Hepatocyte (in vitro differentiated cells): Measurements from ENCODE around the gene HES4. TPM values are rescaled to one million over a fixed set of nuclear protein-coding genes. Genes with fewer than 3 reads are reported as not detected.
A peak's percentile ranks its signal among the peaks of the same experiment; 100 is the strongest.

Experiments
- DNase-seq: peaks from one replicate; pipeline ENCODE4 v3.0.0-alpha.2; 2016; ENCODE audit warnings: low spot score
- H2AFZ ChIP-seq: fragments of 200-600 bp; sonication (generic); 2 replicates; pipeline ENCODE4 v1.6.0; 2016; ENCODE audit warnings: antibody characterized with exemption, mild to moderate bottlenecking
- H3K27ac ChIP-seq: fragments of 200-600 bp; sonication (generic); 2 replicates; pipeline ENCODE4 v1.5.1; 2016; ENCODE audit warnings: mild to moderate bottlenecking
- H3K27me3 ChIP-seq: fragments of 200-600 bp; sonication (generic); 2 replicates; pipeline ENCODE4 v1.6.1; 2016
- H3K36me3 ChIP-seq: fragments of 200-600 bp; sonication (generic); replicated peaks from 2 replicates; pipeline ENCODE4 v1.5.1; 2016; ENCODE audit warnings: low read depth; ENCODE audit not compliant: insufficient read depth
- H3K4me1 ChIP-seq: fragments of 200-600 bp; sonication (generic); 2 replicates; pipeline ENCODE4 v1.5.1; 2016; ENCODE audit warnings: mild to moderate bottlenecking, moderate library complexity; ENCODE audit not compliant: insufficient read depth
- H3K4me2 ChIP-seq: fragments of 200-600 bp; sonication (generic); 2 replicates; pipeline ENCODE4 v1.6.0; 2016
- H3K4me3 ChIP-seq: fragments of 200-600 bp; sonication (generic); 2 replicates; pipeline ENCODE4 v1.5.1; 2016; ENCODE audit warnings: mild to moderate bottlenecking
- H3K79me2 ChIP-seq: fragments of 200-600 bp; sonication (generic); 2 replicates; pipeline ENCODE4 v1.6.0; 2017; ENCODE audit warnings: mild to moderate bottlenecking
- H3K9me2 ChIP-seq: fragments of 200-600 bp; sonication (generic); replicated peaks from 2 replicates; pipeline ENCODE4 v1.6.0; 2017; ENCODE audit warnings: mild to moderate bottlenecking; ENCODE audit not compliant: insufficient read depth
- H3K9me3 ChIP-seq: fragments of 200-600 bp; sonication (generic); 2 replicates; pipeline ENCODE4 v1.5.1; 2016; ENCODE audit warnings: low read depth, mild to moderate bottlenecking
- H4K20me1 ChIP-seq: fragments of 200-600 bp; sonication (generic); 2 replicates; pipeline ENCODE4 v1.6.0; 2016; ENCODE audit warnings: mild to moderate bottlenecking; ENCODE audit not compliant: insufficient read depth, poor library complexity, severe bottlenecking
- EZH2 ChIP-seq: fragments of 200-600 bp; sonication (generic); IDR thresholded peaks from 2 replicates; pipeline ENCODE4 v1.6.1; 2016; ENCODE audit warnings: antibody characterized with exemption, mild to moderate bottlenecking, borderline replicate concordance
- EZH2phosphoT487 ChIP-seq: fragments of 200-600 bp; sonication (generic); IDR thresholded peaks from one replicate; pipeline ENCODE4 v1.6.1; 2018; ENCODE audit warnings: antibody characterized with exemption, mild to moderate bottlenecking, low read depth, moderate library complexity; ENCODE audit not compliant: unreplicated experiment, severe bottlenecking
- WGBS: methylation state at CpG from one replicate; pipeline ENCODE4 v1.1.6; 2016; ENCODE audit warnings: low lambda C conversion rate; ENCODE audit errors: missing lambda C conversion rate; 5-methylcytosine and 5-hydroxymethylcytosine counted together
- polyA plus RNA-seq: library from polyadenylated mRNA; unstranded; fragments of >200 nt; fragmentation: Nextera tagmentation; extraction: Ambion mirVana; gene quantifications from 2 replicates; pipeline ENCODE4 v1.2.1, GENCODE V29; 2016
- total RNA-seq: library from RNA; depleted of rRNA; stranded (reverse); fragments of >200 nt; gene quantifications from 2 replicates; pipeline ENCODE4 v1.2.3, GENCODE V29; 2014
- TF ChIP-seq, protein P1 (sequence below): fragments of 200-600 bp; sonication (generic); IDR thresholded peaks from 2 replicates; pipeline ENCODE4 v1.5.1; 2016; ENCODE audit warnings: antibody characterized with exemption, mild to moderate bottlenecking; ENCODE audit not compliant: poor library complexity

The HES4 gene
- total and polyA plus RNA-seq, 2 experiments from 2014 or later = 28.7 to 74.5 TPM

GRCh38 chr1:1006305-1007159, 6.6 kb upstream of the HES4 start:
- Histone ChIP-seq H2AFZ (no peak overlapping the region), H4K20me1 (no peaks in the 10 kb centered on the region), H3K36me3 (no peaks in the 10 kb centered on the region), H3K79me2 (peaks cover 10% of the 10 kb centered on the region), H3K4me3 (no peak overlapping the region), H3K27me3 (no peaks in the 10 kb centered on the region), H3K27ac (peak overlapping the region; percentile 97), H3K9me3 (no peaks in the 10 kb centered on the region), H3K9me2 (no peaks in the 10 kb centered on the region), H3K4me1 (peaks cover 26% of the 10 kb centered on the region), H3K4me2 (peak overlapping the region; percentile 57)
- DNase-seq = peak; percentile 89
- no peak for TF ChIP-seq EZH2
- TF ChIP-seq EZH2phosphoT487 = no peak
- TF ChIP-seq, protein P1, sequence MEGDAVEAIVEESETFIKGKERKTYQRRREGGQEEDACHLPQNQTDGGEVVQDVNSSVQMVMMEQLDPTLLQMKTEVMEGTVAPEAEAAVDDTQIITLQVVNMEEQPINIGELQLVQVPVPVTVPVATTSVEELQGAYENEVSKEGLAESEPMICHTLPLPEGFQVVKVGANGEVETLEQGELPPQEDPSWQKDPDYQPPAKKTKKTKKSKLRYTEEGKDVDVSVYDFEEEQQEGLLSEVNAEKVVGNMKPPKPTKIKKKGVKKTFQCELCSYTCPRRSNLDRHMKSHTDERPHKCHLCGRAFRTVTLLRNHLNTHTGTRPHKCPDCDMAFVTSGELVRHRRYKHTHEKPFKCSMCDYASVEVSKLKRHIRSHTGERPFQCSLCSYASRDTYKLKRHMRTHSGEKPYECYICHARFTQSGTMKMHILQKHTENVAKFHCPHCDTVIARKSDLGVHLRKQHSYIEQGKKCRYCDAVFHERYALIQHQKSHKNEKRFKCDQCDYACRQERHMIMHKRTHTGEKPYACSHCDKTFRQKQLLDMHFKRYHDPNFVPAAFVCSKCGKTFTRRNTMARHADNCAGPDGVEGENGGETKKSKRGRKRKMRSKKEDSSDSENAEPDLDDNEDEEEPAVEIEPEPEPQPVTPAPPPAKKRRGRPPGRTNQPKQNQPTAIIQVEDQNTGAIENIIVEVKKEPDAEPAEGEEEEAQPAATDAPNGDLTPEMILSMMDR = no peak
- WGBS = 76% methylated on average over 35 of the region's 37 CpGs

- no peaks in the 10 kb centered on the region for H3K36me3 ChIP-seq
- TF ChIP-seq, protein P1 = no peak
- TF ChIP-seq EZH2phosphoT487 (no peak), EZH2 (no peak)
- H3K4me2 ChIP-seq = peak overlapping the region; percentile 57
- no peaks in the 10 kb centered on the region for H3K9me3 ChIP-seq
- H2AFZ ChIP-seq = no peak overlapping the region
- H3K9me2 ChIP-seq = no peaks in the 10 kb centered on the region
- no peaks in the 10 kb centered on the region for H4K20me1 ChIP-seq
- no peak for DNase-seq
- peaks cover 32% of the 10 kb centered on the region for H3K4me1 ChIP-seq
- no peaks in the 10 kb centered on the region for H3K27me3 ChIP-seq
- WGBS = 77% methylated on average over 17 of the region's 23 CpGs
- peaks cover 16% of the 10 kb centered on the region for H3K79me2 ChIP-seq
- H3K27ac ChIP-seq = peak overlapping the region; percentile 97
- H3K4me3 ChIP-seq = no peak overlapping the region
Measured at GRCh38 chr1:1005774-1006304, 5.9 kb upstream of the HES4 start.

DNA sequence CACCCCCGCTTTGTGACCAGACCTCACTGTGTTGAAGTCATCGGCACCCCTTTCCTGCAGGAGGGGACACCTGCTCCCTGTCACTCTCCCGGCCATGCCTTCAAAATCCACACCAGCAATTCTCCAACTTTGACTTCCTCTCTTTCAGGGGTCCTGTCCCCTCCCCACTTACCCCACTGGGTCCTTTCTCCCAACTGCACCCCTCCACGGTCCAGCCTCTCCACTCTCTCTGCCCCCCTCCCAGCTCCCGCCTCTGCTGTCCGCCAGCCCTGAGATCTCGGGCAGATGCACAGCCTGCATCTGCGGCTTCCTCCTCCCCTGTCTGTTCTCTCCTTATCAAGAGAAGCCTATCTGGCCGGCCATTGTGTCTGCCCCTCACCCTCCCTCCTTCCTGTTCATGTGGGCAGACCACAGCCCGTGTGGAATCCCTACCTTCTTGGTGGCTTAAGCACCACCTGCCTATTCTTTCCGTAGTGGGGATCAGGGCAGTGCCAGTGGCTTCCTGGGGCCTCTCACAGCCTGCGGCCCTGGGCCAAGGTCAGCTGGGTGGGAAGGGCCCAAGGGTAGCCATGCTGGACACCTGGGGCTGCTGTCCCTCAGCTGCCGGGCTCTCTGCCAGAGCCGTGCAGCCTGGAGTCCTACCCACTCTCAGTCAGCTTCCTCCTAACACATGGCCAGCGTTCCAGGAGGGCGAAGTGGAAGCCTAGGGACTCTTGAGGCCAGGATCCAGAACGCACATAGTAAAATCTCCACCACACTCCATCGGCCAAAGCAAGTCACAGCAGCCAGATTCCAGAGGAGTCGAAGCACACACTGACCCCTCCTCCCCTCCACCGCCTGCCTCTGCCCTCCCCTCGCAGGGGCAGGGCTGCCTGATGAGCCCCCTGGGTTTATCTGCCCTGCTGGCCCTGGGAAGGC, 5.1 kb upstream of the HES4 start:
- Histone ChIP-seq H3K9me3 (no peaks in the 10 kb centered on the region), H3K4me1 (peaks cover 32% of the 10 kb centered on the region), H2AFZ (no peak overlapping the region), H3K4me2 (peak overlapping the region; percentile 57), H3K36me3 (no peaks in the 10 kb centered on the region), H3K9me2 (no peaks in the 10 kb centered on the region), H3K27ac (peak overlapping the region; percentile 97), H3K4me3 (no peak overlapping the region), H3K27me3 (no peaks in the 10 kb centered on the region), H3K79me2 (peaks cover 16% of the 10 kb centered on the region), H4K20me1 (no peaks in the 10 kb centered on the region)
- peak; percentile 74 for DNase-seq
- no peak for TF ChIP-seq EZH2
- TF ChIP-seq, protein P1 = no peak
- TF ChIP-seq EZH2phosphoT487 = no peak
- 33% methylated on average over 21 of the region's 21 CpGs for WGBS
